ENCODE data around the gene DDX17. TPM values are rescaled to one million over a fixed set of nuclear protein-coding genes. Genes with fewer than 3 reads are reported as not detected.

Gene DDX17
- total RNA-seq, 2 experiments from 2014 or later = 508 to 626 TPM

- H4K20me1 ChIP-seq (ENCODE audit: insufficient read depth, low read length) = no peaks in the 10 kb centered on the region
- intact Hi-C loops (cut with micrococcal nuclease; ENCODE audit: unreplicated experiment) = no loop called here
- ChIA-PET POLR2A (interaction anchor here (0.9 kb wide), 1 partner anchor 13 kb away, joined by 3 read pairs; no protein-coding TSS in a partner anchor), CTCF (ENCODE audit: unreplicated experiment) (no interaction called here)
- DNase-seq (ENCODE audit: low spot score) = no peak
- no peaks in the 10 kb centered on the region for H3K4me1 ChIP-seq (ENCODE audit: insufficient read depth, low read length, poor library complexity, severe bottlenecking)
- no peaks in the 10 kb centered on the region for H3K9me3 ChIP-seq (ENCODE audit: low read length)
- H3K79me2 ChIP-seq (ENCODE audit: insufficient read depth, low read depth, low read length) = no peaks in the 10 kb centered on the region
- H3K27ac ChIP-seq (ENCODE audit: low read depth, low read length, poor library complexity, severe bottlenecking) = no peak overlapping the region
- no peak overlapping the region for H3K4me2 ChIP-seq (ENCODE audit: low read length)
- H3K36me3 ChIP-seq (ENCODE audit: insufficient read depth, low read length) = peaks cover 54% of the 10 kb centered on the region
- BruUV-seq (replicated peaks) = no TSS peak
- no peak for TF ChIP-seq CTCF (conservative IDR thresholded peaks at IDR 0.05; ENCODE audit: low read length)
- no peak for TF ChIP-seq EZH2phosphoT487 (IDR thresholded peaks at IDR 0.05; ENCODE audit: borderline replicate concordance, low read depth, low read length)
- no peaks in the 10 kb centered on the region for H3K9me2 ChIP-seq (ENCODE audit: insufficient read depth, low read length)
- H2AFZ ChIP-seq (ENCODE audit: low read length) = no peak overlapping the region
- H3K4me3 ChIP-seq (ENCODE audit: low read depth, low read length, poor library complexity, severe bottlenecking) = no peak overlapping the region
Observed at GRCh38 chr22:38479096-38479837, 26.8 kb downstream of the DDX17 start.

GRCh38 chr22:38477585-38477984, 28.5 kb downstream of the DDX17 start:
- H3K4me1 ChIP-seq (ENCODE audit: insufficient read depth, low read length, poor library complexity, severe bottlenecking) = no peaks in the 10 kb centered on the region
- no peaks in the 10 kb centered on the region for H3K9me3 ChIP-seq (ENCODE audit: low read length)
- intact Hi-C loops (cut with micrococcal nuclease; ENCODE audit: unreplicated experiment) = no loop called here
- no peak for TF ChIP-seq EZH2phosphoT487 (IDR thresholded peaks at IDR 0.05; ENCODE audit: borderline replicate concordance, low read depth, low read length)
- TF ChIP-seq CTCF (conservative IDR thresholded peaks at IDR 0.05; ENCODE audit: low read length) = no peak
- H3K4me2 ChIP-seq (ENCODE audit: low read length) = no peak overlapping the region
- ChIA-PET CTCF (ENCODE audit: unreplicated experiment) (no interaction called here), POLR2A (interaction anchor here (0.6 to 0.7 kb wide), 2 partner anchors 20 to 97 kb away, joined by 3 read pairs; no protein-coding TSS in a partner anchor)
- no peak overlapping the region for H3K27ac ChIP-seq (ENCODE audit: low read depth, low read length, poor library complexity, severe bottlenecking)
- H2AFZ ChIP-seq (ENCODE audit: low read length) = no peak overlapping the region
- no peaks in the 10 kb centered on the region for H3K79me2 ChIP-seq (ENCODE audit: insufficient read depth, low read depth, low read length)
- peaks cover 37% of the 10 kb centered on the region for H3K36me3 ChIP-seq (ENCODE audit: insufficient read depth, low read length)
- no peak overlapping the region for H3K4me3 ChIP-seq (ENCODE audit: low read depth, low read length, poor library complexity, severe bottlenecking)
- no peaks in the 10 kb centered on the region for H3K9me2 ChIP-seq (ENCODE audit: insufficient read depth, low read length)
- BruUV-seq (replicated peaks) = no TSS peak
- no peak for DNase-seq (ENCODE audit: low spot score)
- no peaks in the 10 kb centered on the region for H4K20me1 ChIP-seq (ENCODE audit: insufficient read depth, low read length)

GRCh38 chr22:38474003-38474607, 32.0 kb downstream of the DDX17 start:
- POLR2A ChIA-PET = no interaction called here
- Histone ChIP-seq H3K4me1 (ENCODE audit: insufficient read depth, low read length, poor library complexity, severe bottlenecking) (no peaks in the 10 kb centered on the region), H3K79me2 (ENCODE audit: insufficient read depth, low read depth, low read length) (no peaks in the 10 kb centered on the region), H3K4me3 (ENCODE audit: low read depth, low read length, poor library complexity, severe bottlenecking) (no peak overlapping the region), H3K27ac (ENCODE audit: low read depth, low read length, poor library complexity, severe bottlenecking) (no peak overlapping the region), H3K4me2 (ENCODE audit: low read length) (no peak overlapping the region), H3K9me3 (ENCODE audit: low read length) (no peaks in the 10 kb centered on the region), H4K20me1 (ENCODE audit: insufficient read depth, low read length) (no peaks in the 10 kb centered on the region), H3K36me3 (ENCODE audit: insufficient read depth, low read length) (peaks cover 2% of the 10 kb centered on the region; the same call in 1 of the 2 replicates), H3K9me2 (ENCODE audit: insufficient read depth, low read length) (no peaks in the 10 kb centered on the region), H2AFZ (ENCODE audit: low read length) (no peak overlapping the region)
- DNase-seq (ENCODE audit: low spot score) = no peak
- intact Hi-C loops (cut with micrococcal nuclease; ENCODE audit: unreplicated experiment) = no loop called here
- CTCF ChIA-PET (ENCODE audit: unreplicated experiment) = no interaction called here
- no TSS peak for BruUV-seq (replicated peaks)
- TF ChIP-seq EZH2phosphoT487 (IDR thresholded peaks at IDR 0.05; ENCODE audit: borderline replicate concordance, low read depth, low read length) = no peak
- TF ChIP-seq CTCF (conservative IDR thresholded peaks at IDR 0.05; ENCODE audit: low read length) = no peak
